SK-N-SH treated with all-trans-retinoic acid at 6 μM for 48 hours (cell line): ENCODE data around the gene TLL2.

Experiments
- ATAC-seq: fragments of 200-7000 bp; cut with Tn5 transposase; 3 replicates; pipeline ENCODE4 v1.9.1; 2020; ENCODE audit warnings: mild to moderate bottlenecking, moderate library complexity
- BACH2 ChIP-seq: fragments of 250-450 bp; sonication (Bioruptor Pico); IDR thresholded peaks from 2 replicates; pipeline ENCODE4 v1.9.0; 2021; ENCODE audit warnings: mild to moderate bottlenecking, borderline replicate concordance
- CSDC2 ChIP-seq: fragments of 250-450 bp; sonication (Bioruptor Pico); IDR thresholded peaks from 2 replicates; pipeline ENCODE4 v1.5.0; 2020; ENCODE audit warnings: mild to moderate bottlenecking, moderate library complexity
- CSRNP3 ChIP-seq: fragments of 250-450 bp; sonication (Bioruptor Pico); IDR thresholded peaks from 2 replicates; pipeline ENCODE4 v1.5.1; 2021; ENCODE audit warnings: mild to moderate bottlenecking, moderate library complexity
- GLIS3 ChIP-seq: fragments of 250-450 bp; sonication (Bioruptor Pico); IDR thresholded peaks from 2 replicates; pipeline ENCODE4 v1.5.0; 2020; ENCODE audit warnings: mild to moderate bottlenecking, moderate library complexity
- ISL1 ChIP-seq: fragments of 250-450 bp; sonication (Bioruptor Pico); IDR thresholded peaks from 2 replicates; pipeline ENCODE4 v2.1.2; 2022; ENCODE audit warnings: mild to moderate bottlenecking, moderate library complexity
- OSR1 ChIP-seq: fragments of 250-450 bp; sonication (Bioruptor Pico); IDR thresholded peaks from 2 replicates; pipeline ENCODE4 v1.8.0; 2022; ENCODE audit warnings: moderate library complexity, mild to moderate bottlenecking, inconsistent platforms
- PATZ1 ChIP-seq: fragments of 250-450 bp; sonication (Bioruptor Pico); IDR thresholded peaks from 2 replicates; pipeline ENCODE4 v1.8.0; 2020; ENCODE audit warnings: mild to moderate bottlenecking, moderate library complexity, borderline replicate concordance
- POU6F1 ChIP-seq: fragments of 250-450 bp; sonication (Bioruptor Pico); IDR thresholded peaks from 2 replicates; pipeline ENCODE4 v1.8.0; 2021; ENCODE audit warnings: low read depth, mild to moderate bottlenecking, moderate library complexity, borderline replicate concordance
- PPARA ChIP-seq: fragments of 250-450 bp; sonication (Bioruptor Pico); IDR thresholded peaks from 2 replicates; pipeline ENCODE4 v1.5.0; 2020; ENCODE audit warnings: mild to moderate bottlenecking, borderline replicate concordance
- RARB ChIP-seq: fragments of 250-450 bp; sonication (Bioruptor Pico); IDR thresholded peaks from 2 replicates; pipeline ENCODE4 v1.8.0; 2021; ENCODE audit warnings: mild to moderate bottlenecking, moderate library complexity
- SNAI2 ChIP-seq: fragments of 250-450 bp; sonication (Bioruptor Pico); IDR thresholded peaks from 2 replicates; pipeline ENCODE4 v1.5.0; 2020; ENCODE audit warnings: mild to moderate bottlenecking, moderate library complexity
- TOX ChIP-seq: fragments of 250-450 bp; sonication (Bioruptor Pico); IDR thresholded peaks from 2 replicates; pipeline ENCODE4 v1.8.0; 2021; ENCODE audit warnings: mild to moderate bottlenecking, moderate library complexity, borderline replicate concordance
- TSHZ2 ChIP-seq: fragments of 250-450 bp; sonication (Bioruptor Pico); IDR thresholded peaks from 2 replicates; pipeline ENCODE4 v1.5.0; 2020; ENCODE audit warnings: mild to moderate bottlenecking, moderate library complexity
- ZC3H10 ChIP-seq: fragments of 250-450 bp; sonication (Bioruptor Pico); IDR thresholded peaks from 2 replicates; pipeline ENCODE4 v1.5.1; 2021; ENCODE audit warnings: mild to moderate bottlenecking, moderate library complexity
- ZFP3 ChIP-seq: fragments of 250-450 bp; sonication (Bioruptor Pico); IDR thresholded peaks from 2 replicates; pipeline ENCODE4 v1.5.0; 2020; ENCODE audit warnings: mild to moderate bottlenecking, moderate library complexity
- ZFP30 ChIP-seq: fragments of 450-650 bp; formaldehyde crosslinking; IDR thresholded peaks from 2 replicates; pipeline ENCODE4 v1.5.0; 2022; ENCODE audit warnings: mild to moderate bottlenecking, moderate library complexity
- ZNF565 ChIP-seq: fragments of 450-650 bp; formaldehyde crosslinking; conservative IDR thresholded peaks from 2 replicates; pipeline ENCODE4 v1.5.0; 2020; ENCODE audit warnings: low read depth, mild to moderate bottlenecking, moderate library complexity
- ZNF8 ChIP-seq: fragments of 450-650 bp; formaldehyde crosslinking; IDR thresholded peaks from 2 replicates; pipeline ENCODE4 v1.5.0; 2020; ENCODE audit warnings: mild to moderate bottlenecking, moderate library complexity

Gene TLL2

GRCh38 chr10:96322275-96322674 lies 191.5 kb downstream of the TLL2 start:
- no peak for TF ChIP-seq PPARA (CRISPR knock-in tag)
- no peak for TF ChIP-seq PATZ1 (CRISPR knock-in tag)
- TF ChIP-seq TSHZ2 (CRISPR knock-in tag) = no peak
- no peak for TF ChIP-seq BACH2
- no peak for TF ChIP-seq ZFP30
- no peak for TF ChIP-seq RARB
- TF ChIP-seq TOX (CRISPR knock-in tag) = no peak
- TF ChIP-seq CSDC2 (CRISPR knock-in tag) = no peak
- no peak for TF ChIP-seq SNAI2 (CRISPR knock-in tag)
- no peak for TF ChIP-seq OSR1
- no peak for TF ChIP-seq ZC3H10 (CRISPR knock-in tag)
- ATAC-seq = no peak

- TF ChIP-seq PATZ1 (CRISPR knock-in tag) (no peak), ZFP30 (no peak), ISL1 (CRISPR knock-in tag) (no peak), ZC3H10 (CRISPR knock-in tag) (no peak), BACH2 (no peak), SNAI2 (CRISPR knock-in tag) (no peak), ZFP3 (CRISPR knock-in tag) (no peak), TSHZ2 (CRISPR knock-in tag) (no peak), CSRNP3 (CRISPR knock-in tag) (no peak), RARB (no peak), POU6F1 (CRISPR knock-in tag) (no peak), OSR1 (no peak)
- TF ChIP-seq, all 23 proteins: peak for 0
These were observed 191.9 kb downstream of the TLL2 start for GRCh38 chr10:96321822-96322221.

GRCh38 chr10:96319754-96320474 lies 193.8 kb downstream of the TLL2 start:
- no peak for ATAC-seq
- TF ChIP-seq ZNF8 = no peak
- TF ChIP-seq ZFP30 = no peak
- TF ChIP-seq RARB = no peak
- no peak for TF ChIP-seq TSHZ2 (CRISPR knock-in tag)
- no peak for TF ChIP-seq GLIS3
- no peak for TF ChIP-seq CSRNP3 (CRISPR knock-in tag)
- TF ChIP-seq TOX (CRISPR knock-in tag) = no peak
- TF ChIP-seq BACH2 = no peak
- TF ChIP-seq ZFP3 (CRISPR knock-in tag) = no peak
- no peak for TF ChIP-seq ZNF565 (CRISPR knock-in tag)

More at GRCh38 chr10:96321822-96322221, 191.9 kb downstream of the TLL2 start:
- no peak for ATAC-seq
